Measurements from ENCODE around the gene DCUN1D3. TPM values are rescaled to one million over a fixed set of nuclear protein-coding genes. Genes with fewer than 3 reads are reported as not detected.

DCUN1D3 gene
- total RNA-seq, 1 experiment from 2014 or later, result 16.1 TPM

DNA sequence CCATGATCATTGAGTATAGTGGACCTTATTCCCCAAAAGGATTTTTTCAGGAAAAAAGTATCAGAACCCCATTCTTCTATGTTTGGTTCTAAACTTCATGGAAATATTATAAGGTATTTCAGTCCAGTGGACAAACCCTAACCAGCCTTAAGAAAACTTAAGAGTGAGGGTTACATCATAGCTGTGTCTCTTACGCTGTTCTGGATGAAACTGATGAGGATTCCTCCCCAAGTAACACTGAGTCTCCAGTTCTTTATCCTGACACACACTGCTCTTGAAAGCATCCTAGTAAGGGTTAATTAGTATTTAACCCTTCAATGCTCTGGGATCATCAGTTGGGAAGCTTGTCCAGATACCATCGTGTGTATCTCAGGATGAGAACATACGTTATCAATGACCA lies 5.4 kb upstream of the DCUN1D3 start:
- H2BK5ac ChIP-seq (ENCODE audit: insufficient read length, low read length), result no peak overlapping the region
- DNase-seq, result no peak
- no peak overlapping the region for H2BK20ac ChIP-seq (ENCODE audit: low read depth, low read length, poor library complexity, severe bottlenecking)
- no peak overlapping the region for H3K18ac ChIP-seq (ENCODE audit: insufficient read length, low read depth, low read length)
- H3K9me3 ChIP-seq (ENCODE audit: control insufficient read depth, low read depth, low read length), result no peaks in the 10 kb centered on the region
- no peak overlapping the region for H2BK12ac ChIP-seq (ENCODE audit: insufficient read length, low read depth, low read length)
- TF ChIP-seq, protein P1, sequence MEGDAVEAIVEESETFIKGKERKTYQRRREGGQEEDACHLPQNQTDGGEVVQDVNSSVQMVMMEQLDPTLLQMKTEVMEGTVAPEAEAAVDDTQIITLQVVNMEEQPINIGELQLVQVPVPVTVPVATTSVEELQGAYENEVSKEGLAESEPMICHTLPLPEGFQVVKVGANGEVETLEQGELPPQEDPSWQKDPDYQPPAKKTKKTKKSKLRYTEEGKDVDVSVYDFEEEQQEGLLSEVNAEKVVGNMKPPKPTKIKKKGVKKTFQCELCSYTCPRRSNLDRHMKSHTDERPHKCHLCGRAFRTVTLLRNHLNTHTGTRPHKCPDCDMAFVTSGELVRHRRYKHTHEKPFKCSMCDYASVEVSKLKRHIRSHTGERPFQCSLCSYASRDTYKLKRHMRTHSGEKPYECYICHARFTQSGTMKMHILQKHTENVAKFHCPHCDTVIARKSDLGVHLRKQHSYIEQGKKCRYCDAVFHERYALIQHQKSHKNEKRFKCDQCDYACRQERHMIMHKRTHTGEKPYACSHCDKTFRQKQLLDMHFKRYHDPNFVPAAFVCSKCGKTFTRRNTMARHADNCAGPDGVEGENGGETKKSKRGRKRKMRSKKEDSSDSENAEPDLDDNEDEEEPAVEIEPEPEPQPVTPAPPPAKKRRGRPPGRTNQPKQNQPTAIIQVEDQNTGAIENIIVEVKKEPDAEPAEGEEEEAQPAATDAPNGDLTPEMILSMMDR (conservative IDR thresholded peaks at IDR 0.05), result no peak
- H2BK15ac ChIP-seq (ENCODE audit: low read depth, low read length), result no peak overlapping the region
- H3K14ac ChIP-seq (ENCODE audit: insufficient read depth, low read length), result no peak overlapping the region
- H3K79me1 ChIP-seq (ENCODE audit: insufficient read depth, low read depth, low read length, poor library complexity, severe bottlenecking), result no peaks in the 10 kb centered on the region
- H3K27ac Mint-ChIP-seq, result no peak overlapping the region
- no peaks in the 10 kb centered on the region for H3K79me2 ChIP-seq (ENCODE audit: insufficient read depth, low read length)
- no peaks in the 10 kb centered on the region for H3K9me3 Mint-ChIP-seq
- H3K4ac ChIP-seq (ENCODE audit: low read depth, low read length), result no peak overlapping the region
- no peak overlapping the region for H3K9ac ChIP-seq (ENCODE audit: extremely low read depth, insufficient read length, low read length)
- no peak overlapping the region for H4K8ac ChIP-seq (replicated peaks; ENCODE audit: insufficient read length, low read depth, low read length)
- H3K56ac ChIP-seq (ENCODE audit: insufficient read length, low read depth, low read length), result no peak overlapping the region
- no peak overlapping the region for H2AFZ ChIP-seq (ENCODE audit: low read length)
- H2BK120ac ChIP-seq (ENCODE audit: low read depth, low read length, poor library complexity, severe bottlenecking), result no peak overlapping the region
- peaks cover 11% of the 10 kb centered on the region for H3K23me2 ChIP-seq (ENCODE audit: insufficient read length, low read depth, low read length, poor library complexity, severe bottlenecking)
- WGBS (ENCODE audit: extremely low coverage, insufficient read length, low lambda C conversion rate), result no CpG with 5 or more reads among the region's 3 CpGs
- H3K27ac ChIP-seq (ENCODE audit: insufficient read length, low read depth, low read length), result no peak overlapping the region
- H3K27me3 Mint-ChIP-seq (ENCODE audit: low read depth), result no peaks in the 10 kb centered on the region
- H4K5ac ChIP-seq (ENCODE audit: insufficient read length, low read depth, low read length), result no peak overlapping the region
- no peak overlapping the region for H3K23ac ChIP-seq (ENCODE audit: insufficient read length, low read depth, low read length)
- H4K91ac ChIP-seq (ENCODE audit: insufficient read length, low read depth, low read length), result no peak overlapping the region
- H3K4me1 ChIP-seq (ENCODE audit: insufficient read depth, low read length), result no peaks in the 10 kb centered on the region
- peaks cover 33 to 37% of the 10 kb centered on the region in 2 experiments for H3K4me1 Mint-ChIP-seq
- no peak overlapping the region for H3T11ph ChIP-seq (ENCODE audit: low read length)
- H4K20me1 ChIP-seq (ENCODE audit: control insufficient read depth, insufficient read depth, insufficient read length), result no peaks in the 10 kb centered on the region
- H3K4me2 ChIP-seq (ENCODE audit: insufficient read depth, insufficient read length, low read length), result no peak overlapping the region
- no peak overlapping the region for H2AK5ac ChIP-seq (ENCODE audit: insufficient read length, low read length)
- H3K4me3 Mint-ChIP-seq, result no peak overlapping the region
- H3K27me3 ChIP-seq (ENCODE audit: insufficient read depth, low read length), result no peaks in the 10 kb centered on the region
- peaks cover 0 to 8% (median 5%) of the 10 kb centered on the region in 3 experiments; a peak in 4 of 7 replicates for H3K36me3 Mint-ChIP-seq (ENCODE audit: insufficient read depth in 1 of 3, low read depth in 3 of 3)
